HG03558 (cell line): ENCODE measurements around the gene SRCAP.
A peak's percentile ranks its signal among the peaks of the same experiment; 100 is the strongest.
"Not testable (repeated sequence)": the region's sequence is repeated elsewhere in the genome, so short reads cannot be mapped to it uniquely, and the experiment has no call there.

Source experiments
- ATAC-seq: cut with Tn5 transposase; IDR thresholded peaks from one replicate; pipeline ENCODE4 v1.9.1; 2021; ENCODE audit warnings: moderate number of reproducible peaks; ENCODE audit not compliant: unreplicated experiment; ENCODE audit errors: extremely low read depth

Gene SRCAP

DNA sequence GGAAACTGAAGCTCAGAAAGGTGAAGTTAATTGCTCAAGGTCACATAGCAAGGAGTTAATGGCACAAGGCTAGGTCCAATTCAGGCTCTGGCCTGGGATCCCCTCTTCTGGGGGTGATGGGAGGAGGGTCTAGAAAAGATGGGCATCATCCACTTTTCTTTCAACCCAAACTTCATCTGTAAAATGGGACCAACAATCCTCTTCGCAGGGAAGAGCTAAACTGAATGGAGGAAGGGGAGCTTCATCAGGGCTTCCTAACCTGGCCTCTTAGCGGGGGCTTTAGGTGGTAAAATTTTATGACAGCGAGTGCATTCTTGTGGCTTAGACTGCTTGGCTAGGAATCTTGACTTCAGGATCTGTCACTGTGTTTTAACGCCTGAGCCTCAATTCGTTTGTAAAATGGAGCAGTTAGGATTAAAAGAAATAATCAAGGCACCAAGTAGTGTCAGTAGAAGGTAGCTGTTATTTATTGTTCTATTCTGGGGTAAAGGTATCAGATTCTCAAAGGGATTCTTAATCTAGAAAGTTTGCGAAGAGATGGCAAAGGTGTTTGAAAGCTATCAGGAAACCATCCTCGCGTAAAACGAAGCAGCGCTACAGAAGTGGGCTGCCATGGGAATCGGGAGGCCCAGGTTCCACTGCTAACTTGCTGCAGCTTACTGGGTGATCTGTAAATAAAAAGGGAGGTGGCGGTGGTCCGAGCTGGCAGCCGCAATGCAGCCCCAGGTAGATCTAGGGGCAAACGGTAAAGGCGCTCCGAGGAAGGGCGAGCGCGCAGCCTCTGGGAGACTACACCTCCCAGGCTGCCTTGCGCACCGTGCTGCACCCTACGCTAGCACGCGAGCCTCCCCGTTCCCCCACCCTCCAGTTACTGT is 1.5 kb upstream of the SRCAP start:
- peak; percentile 61 for ATAC-seq

DNA sequence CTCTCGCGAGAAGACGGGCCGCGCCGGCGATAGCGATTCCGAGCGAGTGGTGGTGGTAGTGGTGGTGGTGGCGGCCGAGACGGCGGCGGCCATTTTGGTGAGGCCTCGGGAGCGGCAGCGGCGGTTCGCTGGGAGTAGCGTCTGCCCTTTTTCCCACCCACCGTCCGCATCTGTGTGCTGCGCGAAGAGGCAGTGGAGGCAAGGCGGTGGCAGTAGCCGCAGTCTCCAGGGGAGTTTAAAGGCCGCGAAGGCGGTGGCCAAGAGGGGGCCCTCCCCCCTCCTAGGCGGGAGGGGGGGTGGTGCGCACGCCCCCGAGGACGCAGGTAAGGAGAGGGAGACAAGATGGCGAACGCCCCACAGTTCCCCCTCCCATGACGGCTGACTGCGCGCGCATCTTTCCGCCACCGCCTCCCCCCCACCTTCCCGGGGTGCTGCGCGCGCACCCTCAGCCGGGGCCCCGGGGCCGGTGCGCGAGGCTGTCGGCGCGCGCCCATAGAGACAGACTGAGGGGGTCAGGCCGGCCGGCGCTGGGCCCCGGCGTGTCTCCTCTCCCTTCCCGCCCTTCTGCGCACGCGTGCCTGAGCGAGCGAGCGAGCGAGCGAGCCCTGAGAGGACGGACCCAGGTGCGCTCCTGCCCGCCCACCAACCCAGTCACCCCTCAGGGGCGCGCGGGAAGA is 694 bp upstream of the SRCAP start:
- peak; percentile 20 for ATAC-seq

DNA sequence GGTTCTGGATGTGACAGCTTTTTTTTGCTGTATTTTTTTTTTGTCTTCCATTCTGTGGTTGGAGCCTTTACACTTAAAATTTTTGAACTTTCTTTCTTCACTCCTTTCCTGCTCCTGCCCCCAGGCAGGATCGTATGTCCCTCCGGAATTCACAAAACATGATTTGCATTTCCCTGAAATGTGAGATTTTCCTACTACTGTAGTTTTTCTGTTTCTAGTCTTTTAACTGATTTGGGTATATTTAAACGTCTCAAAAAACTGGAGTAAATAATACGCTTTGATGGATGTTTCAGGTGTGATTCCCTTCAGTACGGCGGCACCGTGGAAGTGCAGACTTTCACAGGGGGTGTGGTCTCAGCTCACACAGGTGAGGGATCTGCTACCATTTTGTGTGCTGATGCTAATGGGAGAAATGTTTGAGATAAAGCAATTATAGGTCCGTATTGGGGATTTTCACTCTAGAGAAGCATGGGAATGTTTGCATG is 686 bp downstream of the SRCAP start:
- ATAC-seq = no peak

DNA sequence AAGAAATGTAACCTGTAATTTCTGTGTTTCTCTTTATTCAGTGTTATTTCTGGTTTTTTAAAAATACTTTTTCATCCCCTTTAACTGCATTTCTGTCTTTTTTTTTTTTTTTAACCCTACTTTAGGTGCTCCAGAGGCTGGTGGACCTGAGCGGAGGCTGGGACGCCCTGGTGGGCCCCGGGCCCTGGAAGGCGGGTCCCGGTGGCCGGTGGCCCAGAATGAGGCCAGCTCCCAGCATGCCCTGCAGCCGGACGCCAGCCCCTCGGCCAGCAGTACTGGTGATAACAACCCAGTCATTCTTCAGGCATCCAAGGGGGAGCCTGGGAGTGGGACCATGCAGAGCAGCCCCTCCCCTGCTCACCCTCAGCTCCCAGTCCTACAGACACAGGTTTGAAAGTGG is 1.5 kb downstream of the SRCAP start:
- no peak for ATAC-seq

DNA sequence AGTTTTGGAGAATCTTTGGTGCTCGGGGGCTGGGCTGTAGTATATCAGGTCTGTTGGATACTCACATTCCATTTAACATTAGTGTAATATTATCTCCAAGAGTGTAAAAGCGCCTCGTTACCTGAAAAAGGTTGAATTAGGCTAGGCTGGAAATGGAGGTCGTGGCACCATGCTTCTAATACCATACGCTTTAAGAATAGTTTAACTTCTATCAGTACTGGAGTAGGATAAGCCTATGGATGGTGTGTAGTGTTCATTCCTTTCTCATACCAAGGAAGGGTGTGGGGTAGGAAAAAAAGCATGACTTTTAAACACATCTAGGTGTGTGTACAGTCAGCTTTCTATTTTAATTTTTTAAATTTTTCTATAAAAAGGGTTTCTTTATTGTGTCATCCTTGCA is 2.0 kb downstream of the SRCAP start:
- no peak for ATAC-seq

DNA sequence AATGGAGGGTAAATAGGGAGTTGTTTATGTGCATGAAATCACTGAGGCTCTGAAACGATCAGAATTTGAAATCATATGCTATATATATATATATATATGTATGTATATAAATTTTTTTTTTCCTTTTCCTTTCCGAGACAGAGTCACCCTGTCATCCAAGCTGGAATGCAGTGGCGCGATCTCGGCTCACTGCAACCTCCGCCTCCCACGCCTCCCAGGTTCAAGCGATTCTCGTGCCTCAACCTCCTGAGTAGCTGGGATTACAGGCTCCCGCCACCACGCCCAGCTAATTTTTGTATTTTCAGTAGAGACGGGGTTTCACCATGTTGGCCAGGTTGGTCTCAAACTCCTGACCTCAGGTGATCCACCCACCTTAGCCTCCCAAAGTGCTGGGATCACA is 4.1 kb downstream of the SRCAP start:
- not testable (repeated sequence) for ATAC-seq

DNA sequence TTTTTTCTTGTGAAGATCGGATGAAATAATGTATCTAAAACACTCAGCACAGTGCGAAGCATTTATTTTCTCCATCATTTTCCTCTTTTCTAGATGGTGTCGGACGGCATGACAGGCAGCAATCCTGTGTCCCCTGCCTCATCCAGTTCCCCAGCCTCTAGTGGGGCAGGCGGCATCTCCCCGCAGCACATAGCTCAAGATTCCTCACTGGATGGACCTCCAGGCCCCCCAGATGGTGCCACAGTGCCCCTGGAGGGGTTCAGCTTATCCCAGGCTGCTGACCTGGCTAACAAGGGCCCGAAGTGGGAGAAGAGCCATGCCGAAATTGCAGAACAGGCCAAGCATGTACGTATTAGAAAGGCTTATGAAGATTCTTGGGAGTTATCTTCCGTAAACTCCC is 5.0 kb downstream of the SRCAP start:
- ATAC-seq = no peak

DNA sequence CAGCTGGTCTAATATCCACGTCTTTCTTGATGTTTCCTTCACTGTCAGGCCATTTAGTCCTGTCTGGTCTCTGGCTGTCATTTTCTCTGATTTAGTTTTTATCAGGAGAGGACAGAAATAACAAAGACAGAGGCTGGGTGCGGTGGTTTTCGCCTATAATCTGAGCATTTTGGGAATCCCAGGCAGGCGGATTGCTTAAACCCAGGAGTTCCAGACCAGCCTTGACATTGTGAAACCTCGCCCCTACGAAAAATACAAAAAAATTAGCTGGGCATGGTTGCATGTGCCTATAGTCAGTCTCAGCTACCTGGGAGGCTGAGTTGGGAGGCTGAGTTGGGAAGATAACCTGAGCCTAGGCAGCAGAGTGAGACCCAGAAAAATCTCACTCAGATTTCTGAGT is 7.1 kb downstream of the SRCAP start:
- ATAC-seq = no peak

DNA sequence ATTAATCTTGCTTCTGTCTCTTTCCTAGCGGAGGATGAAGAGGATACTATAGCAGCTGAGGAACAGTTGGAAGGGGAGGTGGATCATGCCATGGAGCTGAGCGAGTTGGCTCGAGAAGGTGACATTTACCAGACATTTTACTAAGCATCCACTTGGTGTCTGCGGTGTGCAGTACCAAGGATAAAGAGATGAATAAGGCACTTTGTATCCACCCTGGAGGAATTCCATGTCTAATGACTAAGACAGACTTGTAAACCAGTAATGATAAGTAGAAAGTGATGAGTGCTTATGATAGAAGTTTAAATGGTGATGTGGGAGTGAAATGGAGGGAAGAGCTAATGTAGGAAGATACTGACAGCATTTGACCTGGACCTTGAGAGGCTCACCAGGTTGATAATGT is 12.0 kb downstream of the SRCAP start:
- no peak for ATAC-seq

DNA sequence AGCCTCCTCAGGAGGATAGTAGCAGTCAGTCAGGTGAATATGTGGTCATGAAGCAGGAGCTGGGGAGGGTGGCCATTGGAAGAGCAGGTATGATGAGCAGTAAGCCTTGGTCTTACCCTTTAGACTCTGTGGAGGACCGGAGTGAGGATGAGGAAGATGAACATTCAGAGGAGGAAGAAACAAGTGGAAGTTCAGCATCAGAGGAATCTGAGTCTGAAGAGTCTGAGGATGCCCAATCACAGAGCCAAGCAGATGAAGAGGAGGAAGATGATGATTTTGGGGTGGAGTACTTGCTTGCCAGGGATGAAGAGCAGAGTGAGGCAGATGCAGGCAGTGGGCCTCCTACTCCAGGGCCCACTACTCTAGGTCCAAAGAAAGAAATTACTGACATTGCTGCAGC is 12.7 kb downstream of the SRCAP start:
- no peak for ATAC-seq

DNA sequence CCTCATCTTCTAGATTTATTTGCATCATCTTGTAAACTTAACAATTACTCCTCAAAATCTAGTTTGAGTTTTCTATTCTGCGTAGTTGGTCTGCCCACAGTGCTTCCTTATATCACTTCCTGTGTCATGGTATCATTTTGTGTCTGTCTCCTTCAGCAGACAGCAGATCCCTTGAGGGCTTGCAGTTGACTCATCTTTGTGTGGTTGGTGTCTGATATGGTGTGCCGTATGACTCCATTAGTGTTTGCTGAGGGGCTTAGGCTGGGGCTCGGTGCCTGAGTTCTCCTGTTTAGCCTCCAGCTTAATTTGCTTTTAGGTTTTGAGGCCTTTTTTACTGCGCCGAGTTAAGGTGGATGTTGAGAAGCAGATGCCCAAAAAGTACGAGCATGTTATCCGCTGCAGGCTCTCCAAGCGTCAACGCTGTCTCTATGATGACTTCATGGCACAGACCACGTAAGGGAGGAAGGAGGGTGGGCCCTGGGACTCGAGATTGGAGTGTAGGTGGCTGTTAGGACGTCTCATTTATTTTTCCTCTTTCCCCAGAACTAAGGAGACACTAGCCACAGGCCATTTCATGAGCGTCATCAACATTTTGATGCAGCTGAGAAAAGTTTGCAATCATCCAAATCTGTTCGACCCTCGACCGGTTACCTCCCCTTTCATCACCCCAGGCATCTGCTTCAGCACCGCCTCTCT is 16.9 kb downstream of the SRCAP start:
- no peak for ATAC-seq

DNA sequence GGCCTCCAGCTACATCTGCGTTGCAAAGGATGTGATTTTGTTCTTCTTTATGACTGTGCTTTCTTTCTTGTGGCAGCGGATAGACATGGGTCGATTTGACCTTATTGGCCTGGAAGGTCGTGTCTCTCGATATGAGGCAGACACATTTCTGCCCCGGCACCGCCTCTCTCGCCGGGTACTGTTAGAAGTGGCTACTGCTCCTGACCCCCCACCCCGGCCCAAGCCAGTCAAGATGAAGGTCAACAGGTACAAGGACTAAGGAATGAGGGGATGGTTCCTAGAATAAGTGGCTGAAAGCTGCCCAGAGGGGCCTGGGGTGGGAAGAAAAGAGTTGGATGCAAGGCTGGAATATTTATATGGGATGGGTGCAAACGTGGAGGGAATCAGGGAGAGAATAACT is 21.1 kb downstream of the SRCAP start:
- ATAC-seq = no peak

DNA sequence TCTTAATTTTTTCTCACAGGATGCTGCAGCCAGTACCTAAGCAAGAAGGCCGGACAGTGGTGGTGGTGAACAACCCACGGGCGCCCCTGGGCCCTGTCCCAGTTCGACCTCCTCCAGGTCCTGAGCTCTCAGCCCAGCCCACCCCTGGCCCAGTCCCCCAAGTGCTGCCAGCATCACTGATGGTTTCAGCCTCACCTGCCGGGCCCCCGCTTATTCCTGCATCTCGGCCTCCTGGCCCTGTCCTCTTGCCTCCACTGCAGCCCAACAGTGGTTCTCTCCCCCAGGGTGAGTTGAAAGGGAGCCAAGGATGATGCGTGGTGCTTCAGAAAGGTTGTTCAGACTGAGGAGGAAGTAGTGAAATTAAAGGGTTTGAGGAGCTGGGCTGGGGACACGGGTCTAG is 21.7 kb downstream of the SRCAP start:
- ATAC-seq = no peak

DNA sequence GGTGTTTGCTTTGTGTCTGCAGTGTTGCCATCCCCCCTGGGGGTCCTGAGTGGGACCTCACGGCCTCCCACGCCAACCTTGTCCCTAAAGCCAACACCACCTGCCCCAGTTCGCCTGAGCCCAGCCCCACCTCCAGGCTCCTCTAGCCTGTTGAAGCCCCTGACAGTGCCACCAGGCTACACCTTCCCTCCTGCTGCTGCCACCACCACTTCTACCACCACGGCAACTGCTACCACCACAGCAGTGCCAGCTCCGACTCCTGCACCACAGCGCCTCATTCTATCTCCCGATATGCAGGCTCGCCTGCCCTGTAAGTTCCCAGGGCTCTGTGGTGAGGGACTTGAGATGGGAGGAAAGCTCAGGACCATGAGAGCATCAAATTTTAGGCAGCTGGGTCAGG is 22.2 kb downstream of the SRCAP start:
- ATAC-seq = no peak

DNA sequence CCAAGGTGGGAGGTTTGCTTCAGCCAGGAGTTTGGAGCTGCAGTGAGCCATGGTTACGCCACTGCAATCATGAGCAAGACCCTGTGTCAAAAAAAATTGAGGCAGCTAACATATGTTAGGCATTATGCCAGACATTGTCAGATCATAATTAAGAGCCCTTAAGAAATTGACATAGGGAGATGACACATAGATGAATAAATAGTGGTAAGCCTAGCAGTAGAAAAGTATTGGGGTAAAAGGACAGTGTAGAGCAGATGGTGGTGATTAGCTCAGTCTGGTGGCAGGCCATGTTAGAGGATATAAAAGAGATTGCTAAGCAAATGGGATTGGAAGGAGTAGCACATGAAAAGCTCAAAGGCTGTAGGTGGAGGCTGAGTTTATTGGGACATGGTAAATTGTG is 22.6 kb downstream of the SRCAP start:
- ATAC-seq = no peak

DNA sequence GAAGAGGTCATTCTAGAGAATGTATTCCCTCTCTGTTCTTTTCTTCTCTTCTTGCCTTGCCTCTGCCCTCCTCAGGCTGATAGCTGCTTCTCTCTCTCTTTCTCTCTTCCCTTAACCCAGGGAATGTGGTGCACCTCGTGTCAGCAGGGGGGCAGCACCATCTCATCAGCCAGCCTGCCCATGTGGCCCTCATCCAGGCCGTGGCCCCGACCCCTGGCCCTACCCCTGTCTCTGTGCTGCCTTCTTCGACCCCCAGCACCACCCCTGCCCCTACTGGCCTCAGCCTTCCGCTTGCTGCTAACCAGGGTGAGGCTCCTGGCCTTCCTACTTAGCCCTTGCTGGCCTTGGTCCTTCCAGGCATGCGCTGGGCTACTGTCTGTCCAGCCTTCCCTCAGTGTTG is 23.5 kb downstream of the SRCAP start:
- ATAC-seq = no peak

DNA sequence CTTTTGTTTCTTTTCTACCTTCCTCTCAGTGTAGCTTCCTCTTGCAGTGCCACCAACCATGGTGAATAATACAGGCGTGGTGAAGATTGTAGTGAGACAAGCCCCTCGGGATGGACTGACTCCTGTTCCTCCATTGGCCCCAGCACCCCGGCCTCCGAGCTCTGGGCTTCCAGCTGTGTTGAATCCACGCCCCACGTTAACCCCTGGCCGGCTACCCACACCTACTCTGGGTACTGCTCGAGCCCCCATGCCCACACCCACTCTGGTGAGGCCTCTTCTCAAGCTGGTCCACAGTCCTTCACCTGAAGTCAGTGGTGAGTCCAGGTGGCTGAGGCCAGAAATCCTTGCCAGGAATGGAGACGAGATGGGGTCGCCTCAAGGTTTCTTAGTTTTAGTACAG is 23.9 kb downstream of the SRCAP start:
- ATAC-seq = no peak

DNA sequence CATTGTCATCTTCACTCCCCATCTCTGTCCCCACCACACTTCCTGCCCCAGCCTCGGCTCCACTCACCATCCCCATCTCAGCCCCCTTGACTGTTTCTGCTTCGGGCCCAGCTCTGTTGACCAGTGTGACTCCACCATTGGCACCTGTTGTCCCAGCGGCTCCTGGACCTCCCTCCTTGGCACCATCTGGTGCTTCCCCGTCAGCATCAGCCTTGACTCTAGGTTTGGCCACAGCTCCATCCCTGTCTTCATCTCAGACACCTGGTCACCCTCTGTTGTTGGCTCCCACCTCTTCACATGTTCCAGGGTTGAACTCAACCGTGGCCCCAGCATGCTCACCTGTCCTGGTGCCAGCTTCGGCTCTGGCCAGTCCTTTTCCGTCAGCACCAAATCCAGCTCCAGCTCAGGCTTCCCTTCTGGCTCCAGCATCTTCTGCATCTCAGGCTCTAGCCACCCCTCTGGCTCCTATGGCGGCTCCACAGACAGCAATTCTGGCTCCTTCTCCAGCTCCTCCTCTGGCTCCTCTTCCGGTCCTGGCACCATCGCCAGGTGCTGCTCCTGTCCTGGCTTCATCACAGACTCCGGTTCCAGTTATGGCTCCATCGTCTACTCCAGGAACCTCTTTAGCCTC is 24.9 kb downstream of the SRCAP start:
- no peak for ATAC-seq

DNA sequence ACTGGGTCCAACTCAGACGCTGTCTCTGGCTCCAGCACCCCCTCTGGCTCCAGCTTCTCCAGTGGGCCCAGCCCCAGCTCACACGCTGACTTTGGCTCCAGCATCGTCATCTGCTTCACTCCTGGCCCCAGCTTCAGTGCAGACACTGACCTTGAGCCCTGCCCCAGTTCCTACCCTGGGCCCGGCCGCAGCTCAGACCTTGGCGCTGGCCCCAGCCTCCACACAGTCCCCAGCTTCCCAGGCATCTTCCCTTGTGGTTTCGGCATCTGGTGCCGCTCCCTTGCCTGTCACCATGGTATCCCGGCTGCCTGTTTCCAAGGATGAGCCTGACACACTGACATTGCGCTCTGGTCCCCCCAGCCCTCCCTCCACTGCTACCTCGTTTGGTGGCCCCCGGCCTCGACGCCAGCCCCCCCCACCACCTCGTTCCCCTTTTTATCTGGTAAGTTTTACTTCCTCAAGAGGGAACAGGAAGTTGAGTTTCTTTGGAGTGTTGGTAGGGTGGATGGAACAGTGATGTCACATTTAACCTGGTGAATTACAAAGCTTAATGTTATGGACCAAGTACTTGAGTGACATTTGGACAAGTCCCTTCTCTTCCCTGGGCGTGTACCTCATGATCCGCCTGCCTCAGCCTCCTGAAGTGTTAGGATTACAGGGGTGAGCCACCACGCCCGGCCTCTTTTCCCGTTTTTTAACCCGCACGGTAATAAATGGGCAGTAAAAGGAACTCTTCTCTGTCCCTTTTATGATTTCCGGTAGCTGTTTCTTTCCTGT is 25.9 kb downstream of the SRCAP start:
- ATAC-seq = no peak

DNA sequence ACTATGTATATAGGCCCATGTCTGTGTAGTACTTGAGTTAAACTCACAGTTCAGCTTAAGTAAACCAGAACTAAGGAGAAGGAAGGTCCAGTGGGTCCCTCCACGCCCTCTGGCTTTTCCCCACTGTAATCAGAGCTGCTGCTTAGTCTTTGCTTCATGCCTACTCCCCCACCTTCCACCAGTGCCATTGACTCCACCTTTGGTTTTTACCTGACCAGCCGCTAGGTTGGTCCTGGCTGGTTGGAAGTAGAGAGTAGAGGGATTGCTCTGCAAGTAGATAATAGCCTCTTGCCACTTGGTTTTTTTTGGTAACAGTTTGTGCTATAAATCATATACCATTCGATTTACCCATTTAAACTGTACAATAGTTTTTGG is 26.4 kb downstream of the SRCAP start:
- ATAC-seq = no peak
